ENCODE measurements around the gene GRB10.

DNA sequence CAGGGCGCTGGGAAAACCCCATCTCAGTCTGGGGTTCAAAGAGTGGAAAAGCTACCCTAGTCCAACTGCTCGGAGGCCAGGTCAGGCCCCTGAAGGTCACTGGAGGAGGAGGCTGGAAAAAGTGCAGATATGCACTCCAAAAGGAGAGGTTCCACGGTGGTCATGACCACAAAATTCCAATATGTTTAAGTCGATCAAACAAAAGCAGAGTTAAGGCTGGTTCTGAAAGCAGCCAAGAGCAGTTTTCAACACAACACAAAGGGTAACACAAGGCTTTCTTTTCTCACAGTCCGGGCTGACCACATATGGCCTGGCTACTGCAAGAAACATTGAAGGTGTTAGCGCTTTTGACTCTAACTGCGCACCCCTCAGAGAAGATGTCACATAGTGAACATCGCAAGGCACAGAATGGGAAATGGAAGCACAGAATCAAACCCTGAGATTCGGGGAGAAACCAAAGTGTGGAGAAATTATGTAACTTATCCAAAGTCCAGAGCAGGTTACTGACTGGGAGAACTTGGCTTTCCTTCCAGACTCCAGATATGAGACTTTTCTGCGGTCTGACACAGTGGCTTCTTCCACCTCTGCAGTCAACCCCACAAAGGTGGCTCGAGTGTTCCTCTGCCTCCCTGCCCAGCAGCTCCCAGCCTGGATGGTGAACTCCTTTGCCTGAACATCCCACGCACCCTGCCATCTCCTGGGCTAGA, 1.3 kb upstream of the GRB10 start:
- TF ChIP-seq POLR2A (IDR thresholded peaks at IDR 0.05; ENCODE audit: low read depth, low read length) (no peak), POLR2AphosphoS5 (IDR thresholded peaks at IDR 0.05; ENCODE audit: low read depth, low read length) (no peak), TAF1 (IDR thresholded peaks at IDR 0.05; ENCODE audit: borderline replicate concordance, low read depth, low read length) (no peak)

Data from GM12892 (cell line).